MCF 10A (cell line): ENCODE data around the gene OPTC. TPM values are rescaled to one million over a fixed set of nuclear protein-coding genes. Genes with fewer than 3 reads are reported as not detected.

Source experiments
- BruUV-seq: library from RNA; stranded (reverse); fragments of 400-500 nt; replicated peaks from 2 replicates; lab custom pipeline; 2021; lab: Mats Ljungman, UMichigan
- CTCF ChIA-PET: fragments of 300-600 bp; sonication (Branson Sonifier 250); formaldehyde crosslinking; extraction: SDS; loops from one replicate; lab custom pipeline; 2021; ENCODE audit warnings: antibody characterized with exemption, inconsistent platforms; lab: Yijun Ruan, JAX
- POLR2A ChIA-PET: fragments of 300-600, 350-650 bp; sonication (Branson Sonifier 250); formaldehyde crosslinking; extraction: SDS; loops from one replicate; lab custom pipeline; 2020; ENCODE audit warnings: antibody characterized with exemption, inconsistent platforms; lab: Yijun Ruan, JAX
- DNase-seq: peaks from one replicate; pipeline ENCODE4 v3.0.0-alpha.2; 2018; ENCODE audit not compliant: unreplicated experiment
- H3K27ac Mint-ChIP-seq: one replicate; pipeline ENCODE4 v1.8.0; 2022; ENCODE audit warnings: mild to moderate bottlenecking, low read depth, mixed read lengths; ENCODE audit not compliant: unreplicated experiment
- H3K27me3 Mint-ChIP-seq: one replicate; pipeline ENCODE4 v1.8.0; 2022; ENCODE audit warnings: mixed read lengths; ENCODE audit not compliant: insufficient read depth, unreplicated experiment
- H3K36me3 Mint-ChIP-seq: one replicate; pipeline ENCODE4 v1.8.0; 2022; ENCODE audit warnings: mild to moderate bottlenecking, moderate library complexity, mixed read lengths; ENCODE audit not compliant: insufficient read depth, unreplicated experiment
- H3K4me1 Mint-ChIP-seq: one replicate; pipeline ENCODE4 v1.8.0; 2022; ENCODE audit warnings: mixed read lengths; ENCODE audit not compliant: insufficient read depth, unreplicated experiment
- H3K4me3 Mint-ChIP-seq: one replicate; pipeline ENCODE4 v1.8.0; 2022; ENCODE audit warnings: mild to moderate bottlenecking, moderate library complexity, mixed read lengths; ENCODE audit not compliant: unreplicated experiment
- H3K9me3 Mint-ChIP-seq: one replicate; pipeline ENCODE4 v1.8.0; 2022; ENCODE audit warnings: mixed read lengths; ENCODE audit not compliant: unreplicated experiment
- intact Hi-C: fragments of 100-400 bp; cut with micrococcal nuclease; formaldehyde crosslinking; loops from 2 replicates; pipeline ENCODE4 v1.14.1; 2022
- total RNA-seq: library from RNA; stranded (reverse); gene quantifications from 2 replicates; pipeline ENCODE4 v1.2.3, GENCODE V29; 2022
- TF ChIP-seq, protein P1 (sequence below): fragments of 200-600 bp; IDR thresholded peaks from one replicate; pipeline ENCODE4 v1.8.0; 2022; ENCODE audit warnings: antibody characterized with exemption, mild to moderate bottlenecking; ENCODE audit not compliant: unreplicated experiment

OPTC gene
- total RNA-seq, 1 experiment from 2014 or later: not detected

DNA sequence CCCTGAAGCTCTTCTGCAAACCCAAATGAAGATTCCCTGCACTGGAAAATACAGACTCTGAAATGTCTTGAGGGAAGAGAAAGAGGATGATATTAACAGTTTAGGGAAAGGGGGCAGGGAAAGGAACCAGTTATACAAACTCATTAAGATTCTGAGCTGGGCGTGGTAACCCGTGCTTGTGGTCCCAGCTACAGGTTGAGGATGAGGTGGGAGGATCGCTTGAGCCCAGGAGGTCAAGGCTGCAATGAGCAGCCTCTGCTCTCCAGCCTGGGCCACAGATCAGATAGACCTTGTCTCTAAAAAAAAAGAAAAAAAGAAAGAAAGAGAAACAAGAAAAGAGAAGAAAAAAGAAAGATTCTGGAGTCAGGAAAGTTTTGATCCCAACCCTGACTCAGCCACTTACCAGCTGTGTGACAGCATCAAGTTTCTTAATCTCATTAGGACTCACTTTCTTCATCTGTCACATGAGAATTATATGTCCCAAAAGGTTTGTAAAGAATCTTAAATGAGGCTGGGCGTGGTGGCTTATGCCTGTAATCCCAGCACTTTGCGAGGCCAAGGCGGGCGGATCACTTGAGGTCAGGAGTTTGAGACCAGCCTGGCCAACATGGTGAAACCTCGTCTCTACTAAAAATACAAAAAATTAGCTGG is 53.9 kb downstream of the OPTC start:
- H3K36me3 Mint-ChIP-seq: no peaks in the 10 kb centered on the region
- peaks cover 11% of the 10 kb centered on the region for H3K4me1 Mint-ChIP-seq
- POLR2A ChIA-PET: interaction anchor here (1.1 to 2.7 kb wide), 3 partner anchors 10 to 11 kb away, joined by 5 to 16 read pairs (median 10); no protein-coding TSS in a partner anchor
- H3K4me3 Mint-ChIP-seq: no peak overlapping the region
- CTCF ChIA-PET: interaction anchor here (0.6 to 3.3 kb wide), 4 partner anchors 9 to 154 kb away, joined by 3 to 20 read pairs (median 4); no protein-coding TSS in a partner anchor
- no peak for DNase-seq
- H3K27me3 Mint-ChIP-seq: no peaks in the 10 kb centered on the region
- intact Hi-C loops: no loop called here
- BruUV-seq: no TSS peak
- no peak overlapping the region for H3K27ac Mint-ChIP-seq
- TF ChIP-seq, protein P1, sequence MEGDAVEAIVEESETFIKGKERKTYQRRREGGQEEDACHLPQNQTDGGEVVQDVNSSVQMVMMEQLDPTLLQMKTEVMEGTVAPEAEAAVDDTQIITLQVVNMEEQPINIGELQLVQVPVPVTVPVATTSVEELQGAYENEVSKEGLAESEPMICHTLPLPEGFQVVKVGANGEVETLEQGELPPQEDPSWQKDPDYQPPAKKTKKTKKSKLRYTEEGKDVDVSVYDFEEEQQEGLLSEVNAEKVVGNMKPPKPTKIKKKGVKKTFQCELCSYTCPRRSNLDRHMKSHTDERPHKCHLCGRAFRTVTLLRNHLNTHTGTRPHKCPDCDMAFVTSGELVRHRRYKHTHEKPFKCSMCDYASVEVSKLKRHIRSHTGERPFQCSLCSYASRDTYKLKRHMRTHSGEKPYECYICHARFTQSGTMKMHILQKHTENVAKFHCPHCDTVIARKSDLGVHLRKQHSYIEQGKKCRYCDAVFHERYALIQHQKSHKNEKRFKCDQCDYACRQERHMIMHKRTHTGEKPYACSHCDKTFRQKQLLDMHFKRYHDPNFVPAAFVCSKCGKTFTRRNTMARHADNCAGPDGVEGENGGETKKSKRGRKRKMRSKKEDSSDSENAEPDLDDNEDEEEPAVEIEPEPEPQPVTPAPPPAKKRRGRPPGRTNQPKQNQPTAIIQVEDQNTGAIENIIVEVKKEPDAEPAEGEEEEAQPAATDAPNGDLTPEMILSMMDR: no peak
- no peaks in the 10 kb centered on the region for H3K9me3 Mint-ChIP-seq

DNA sequence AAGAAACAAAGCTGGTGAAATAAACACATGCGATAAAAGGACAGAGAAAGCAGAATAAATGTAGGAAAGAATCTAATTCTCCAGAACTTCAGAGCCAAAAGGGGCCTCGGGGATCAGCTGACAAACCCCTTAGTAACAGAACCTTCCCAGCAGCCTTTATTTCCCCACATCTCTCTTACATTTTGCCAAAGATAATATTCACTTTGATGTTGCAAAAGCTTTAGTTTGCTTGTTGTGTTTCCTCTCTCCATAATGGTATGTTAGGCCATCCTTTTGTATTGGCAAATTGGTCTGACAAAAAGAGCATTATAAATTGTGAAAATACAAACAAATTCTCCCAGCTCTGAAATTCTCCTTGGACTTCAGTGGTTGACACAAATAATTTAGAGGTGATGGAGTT is 54.9 kb downstream of the OPTC start:
- peak; percentile 28 for DNase-seq
- no peak overlapping the region for H3K4me3 Mint-ChIP-seq
- no TSS peak for BruUV-seq
- TF ChIP-seq, protein P1: no peak
- no peaks in the 10 kb centered on the region for H3K36me3 Mint-ChIP-seq
- H3K27ac Mint-ChIP-seq: no peak overlapping the region
- ChIA-PET POLR2A (interaction anchor here (0.6 to 2.7 kb wide), 7 partner anchors 9 to 606 kb away, joined by 3 to 16 read pairs (median 4); no protein-coding TSS in a partner anchor), CTCF (interaction anchor here (0.6 to 3.3 kb wide), 11 partner anchors 10 to 1940 kb away, joined by 3 to 20 read pairs (median 3); no protein-coding TSS in a partner anchor)
- H3K9me3 Mint-ChIP-seq: no peaks in the 10 kb centered on the region
- H3K27me3 Mint-ChIP-seq: no peaks in the 10 kb centered on the region
- H3K4me1 Mint-ChIP-seq: peaks cover 11% of the 10 kb centered on the region
- intact Hi-C loops: no loop called here

- BruUV-seq: no TSS peak
- peaks cover 11% of the 10 kb centered on the region for H3K4me1 Mint-ChIP-seq
- intact Hi-C loops: no loop called here
- ChIA-PET CTCF (interaction anchor here (0.6 to 3.3 kb wide), 11 partner anchors 10 to 1257 kb away, joined by 3 to 20 read pairs (median 3); no protein-coding TSS in a partner anchor), POLR2A (interaction anchor here (0.6 to 2.7 kb wide), 8 partner anchors 9 to 605 kb away, joined by 3 to 10 read pairs (median 4); no protein-coding TSS in a partner anchor)
- H3K36me3 Mint-ChIP-seq: no peaks in the 10 kb centered on the region
- no peak overlapping the region for H3K27ac Mint-ChIP-seq
- H3K4me3 Mint-ChIP-seq: no peak overlapping the region
- TF ChIP-seq, protein P1: no peak
- peak; percentile 87 for DNase-seq
- H3K9me3 Mint-ChIP-seq: no peaks in the 10 kb centered on the region
- no peaks in the 10 kb centered on the region for H3K27me3 Mint-ChIP-seq
These were observed 55.4 kb downstream of the OPTC start for GRCh38 chr1:203549309-203549708.

DNA sequence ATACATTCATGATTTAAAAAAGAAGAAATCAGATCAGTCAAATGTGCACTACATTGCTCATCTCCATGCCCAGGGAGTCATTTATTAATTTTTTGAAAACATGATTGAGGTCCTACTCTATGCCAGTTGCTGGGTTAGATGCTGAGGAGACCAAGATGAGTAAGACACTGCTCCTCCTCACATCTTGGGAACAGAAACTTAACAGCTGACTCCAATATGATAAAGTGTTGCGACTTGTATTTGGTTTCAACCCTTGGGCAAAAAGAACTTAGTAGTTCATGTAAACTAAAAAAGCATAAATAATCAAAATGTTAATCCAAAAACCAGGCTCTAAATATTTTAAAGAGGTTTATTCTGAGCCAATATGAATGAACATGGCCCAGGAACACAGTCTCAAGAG is 56.9 kb downstream of the OPTC start:
- H3K27me3 Mint-ChIP-seq: no peaks in the 10 kb centered on the region
- peaks cover 5% of the 10 kb centered on the region for H3K4me1 Mint-ChIP-seq
- H3K36me3 Mint-ChIP-seq: no peaks in the 10 kb centered on the region
- intact Hi-C loops: no loop called here
- no TSS peak for BruUV-seq
- ChIA-PET POLR2A (interaction anchor here (1.0 to 2.7 kb wide), 2 partner anchors 7 to 15 kb away, joined by 3 to 10 read pairs; no protein-coding TSS in a partner anchor), CTCF (interaction anchor here (0.7 to 1.4 kb wide), 5 partner anchors 19 to 278 kb away, joined by 3 to 5 read pairs (median 3); no protein-coding TSS in a partner anchor)
- TF ChIP-seq, protein P1: no peak
- no peak overlapping the region for H3K4me3 Mint-ChIP-seq
- H3K27ac Mint-ChIP-seq: no peak overlapping the region
- H3K9me3 Mint-ChIP-seq: no peaks in the 10 kb centered on the region
- no peak for DNase-seq
